ENCODE results near the gene UBA5.

- TF ChIP-seq POLR2A (IDR thresholded peaks at IDR 0.05), result no peak
- TF ChIP-seq, protein P1, sequence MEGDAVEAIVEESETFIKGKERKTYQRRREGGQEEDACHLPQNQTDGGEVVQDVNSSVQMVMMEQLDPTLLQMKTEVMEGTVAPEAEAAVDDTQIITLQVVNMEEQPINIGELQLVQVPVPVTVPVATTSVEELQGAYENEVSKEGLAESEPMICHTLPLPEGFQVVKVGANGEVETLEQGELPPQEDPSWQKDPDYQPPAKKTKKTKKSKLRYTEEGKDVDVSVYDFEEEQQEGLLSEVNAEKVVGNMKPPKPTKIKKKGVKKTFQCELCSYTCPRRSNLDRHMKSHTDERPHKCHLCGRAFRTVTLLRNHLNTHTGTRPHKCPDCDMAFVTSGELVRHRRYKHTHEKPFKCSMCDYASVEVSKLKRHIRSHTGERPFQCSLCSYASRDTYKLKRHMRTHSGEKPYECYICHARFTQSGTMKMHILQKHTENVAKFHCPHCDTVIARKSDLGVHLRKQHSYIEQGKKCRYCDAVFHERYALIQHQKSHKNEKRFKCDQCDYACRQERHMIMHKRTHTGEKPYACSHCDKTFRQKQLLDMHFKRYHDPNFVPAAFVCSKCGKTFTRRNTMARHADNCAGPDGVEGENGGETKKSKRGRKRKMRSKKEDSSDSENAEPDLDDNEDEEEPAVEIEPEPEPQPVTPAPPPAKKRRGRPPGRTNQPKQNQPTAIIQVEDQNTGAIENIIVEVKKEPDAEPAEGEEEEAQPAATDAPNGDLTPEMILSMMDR (IDR thresholded peaks at IDR 0.05 in 8 of 11, conservative IDR thresholded peaks at IDR 0.05 in 3 of 11), result no peak
Observed at GRCh38 chr3:132660811-132661070, 612 bp downstream of the UBA5 start.

Measured in spleen (tissue), 7 donors.